AG09319 (cell line): ENCODE data around the gene MEGF8.

Source experiments
- DNase-seq: peaks from one replicate; pipeline ENCODE4 v3.0.0-alpha.2; 2010; ENCODE audit warnings: low read depth; ENCODE audit errors: extremely low read depth
- TF ChIP-seq, protein P1 (sequence below): IDR thresholded peaks from 2 replicates; pipeline ENCODE4 v1.5.1; 2011; ENCODE audit warnings: low read depth, mild to moderate bottlenecking, inconsistent platforms, low read length, moderate library complexity

The MEGF8 gene

DNA sequence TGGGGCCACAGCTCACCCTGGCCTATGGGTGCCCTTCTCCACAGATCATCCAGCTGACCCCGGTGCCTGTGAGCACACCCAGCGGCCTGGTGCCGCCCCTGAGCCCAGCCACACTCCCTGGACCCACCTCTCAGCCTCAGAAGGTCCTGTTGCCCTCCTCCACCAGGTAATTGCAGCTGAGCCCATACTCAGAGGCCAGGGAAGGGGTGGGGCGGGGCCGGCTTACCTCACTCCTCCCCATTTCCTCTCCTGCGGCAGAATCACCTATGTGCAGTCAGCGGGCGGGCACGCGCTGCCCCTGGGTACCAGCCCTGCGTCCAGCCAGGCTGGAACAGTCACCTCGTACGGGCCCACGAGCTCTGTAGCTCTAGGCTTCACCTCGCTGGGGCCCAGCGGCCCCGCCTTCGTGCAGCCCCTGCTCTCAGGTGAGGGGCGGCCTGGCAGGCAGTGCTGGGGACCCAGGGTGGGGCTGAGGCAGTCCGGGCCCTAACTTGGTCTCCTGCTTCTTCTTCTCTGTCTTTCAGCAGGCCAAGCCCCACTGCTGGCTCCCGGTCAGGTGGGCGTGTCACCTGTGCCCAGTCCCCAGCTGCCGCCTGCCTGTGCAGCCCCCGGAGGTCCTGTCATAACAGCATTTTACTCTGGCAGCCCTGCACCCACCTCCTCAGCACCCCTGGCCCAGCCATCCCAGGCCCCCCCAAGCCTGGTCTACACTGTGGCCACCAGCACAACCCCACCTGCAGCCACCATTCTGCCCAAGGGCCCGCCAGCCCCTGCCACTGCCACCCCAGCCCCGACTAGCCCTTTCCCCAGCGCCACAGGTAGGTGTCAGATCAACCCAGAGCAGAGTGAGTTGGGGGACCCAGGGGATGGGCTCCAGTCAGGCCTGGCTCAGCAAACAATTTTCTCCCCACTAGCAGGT, 33.1 kb upstream of the MEGF8 start:
- TF ChIP-seq, protein P1, sequence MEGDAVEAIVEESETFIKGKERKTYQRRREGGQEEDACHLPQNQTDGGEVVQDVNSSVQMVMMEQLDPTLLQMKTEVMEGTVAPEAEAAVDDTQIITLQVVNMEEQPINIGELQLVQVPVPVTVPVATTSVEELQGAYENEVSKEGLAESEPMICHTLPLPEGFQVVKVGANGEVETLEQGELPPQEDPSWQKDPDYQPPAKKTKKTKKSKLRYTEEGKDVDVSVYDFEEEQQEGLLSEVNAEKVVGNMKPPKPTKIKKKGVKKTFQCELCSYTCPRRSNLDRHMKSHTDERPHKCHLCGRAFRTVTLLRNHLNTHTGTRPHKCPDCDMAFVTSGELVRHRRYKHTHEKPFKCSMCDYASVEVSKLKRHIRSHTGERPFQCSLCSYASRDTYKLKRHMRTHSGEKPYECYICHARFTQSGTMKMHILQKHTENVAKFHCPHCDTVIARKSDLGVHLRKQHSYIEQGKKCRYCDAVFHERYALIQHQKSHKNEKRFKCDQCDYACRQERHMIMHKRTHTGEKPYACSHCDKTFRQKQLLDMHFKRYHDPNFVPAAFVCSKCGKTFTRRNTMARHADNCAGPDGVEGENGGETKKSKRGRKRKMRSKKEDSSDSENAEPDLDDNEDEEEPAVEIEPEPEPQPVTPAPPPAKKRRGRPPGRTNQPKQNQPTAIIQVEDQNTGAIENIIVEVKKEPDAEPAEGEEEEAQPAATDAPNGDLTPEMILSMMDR: no peak
- no peak for DNase-seq

DNA sequence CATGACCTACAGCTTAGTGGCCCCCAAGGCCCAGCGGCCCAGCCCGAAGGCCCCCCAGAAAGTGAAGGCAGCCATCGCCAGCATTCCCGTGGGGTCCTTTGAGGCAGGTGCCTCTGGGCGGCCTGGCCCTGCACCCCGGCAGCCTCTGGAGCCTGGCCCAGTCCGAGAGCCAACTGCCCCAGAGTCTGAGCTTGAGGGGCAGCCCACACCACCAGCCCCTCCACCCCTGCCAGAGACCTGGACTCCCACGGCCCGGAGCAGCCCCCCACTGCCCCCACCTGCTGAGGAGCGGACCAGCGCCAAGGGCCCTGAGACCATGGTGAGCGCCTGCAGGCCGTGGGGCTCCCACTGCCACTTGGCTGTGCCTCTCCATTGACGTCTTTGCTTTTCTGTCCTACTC, 32.5 kb upstream of the MEGF8 start:
- no peak for DNase-seq
- TF ChIP-seq, protein P1: no peak

DNA sequence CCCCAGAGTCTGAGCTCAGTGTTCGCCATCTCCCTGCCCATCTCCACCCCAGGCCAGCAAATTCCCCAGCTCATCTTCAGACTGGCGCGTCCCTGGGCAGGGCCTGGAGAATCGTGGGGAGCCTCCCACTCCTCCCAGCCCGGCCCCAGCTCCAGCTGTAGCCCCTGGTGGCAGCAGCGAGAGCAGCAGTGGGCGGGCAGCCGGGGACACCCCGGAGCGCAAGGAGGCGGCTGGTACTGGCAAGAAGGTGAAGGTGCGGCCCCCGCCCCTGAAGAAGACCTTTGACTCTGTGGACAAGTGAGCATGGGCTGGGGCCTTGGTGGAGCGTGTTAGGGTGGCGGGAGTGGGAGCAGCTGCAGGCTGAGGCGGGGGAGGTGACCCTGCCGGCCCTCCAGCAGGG, 31.9 kb upstream of the MEGF8 start:
- TF ChIP-seq, protein P1: no peak
- DNase-seq: no peak

DNA sequence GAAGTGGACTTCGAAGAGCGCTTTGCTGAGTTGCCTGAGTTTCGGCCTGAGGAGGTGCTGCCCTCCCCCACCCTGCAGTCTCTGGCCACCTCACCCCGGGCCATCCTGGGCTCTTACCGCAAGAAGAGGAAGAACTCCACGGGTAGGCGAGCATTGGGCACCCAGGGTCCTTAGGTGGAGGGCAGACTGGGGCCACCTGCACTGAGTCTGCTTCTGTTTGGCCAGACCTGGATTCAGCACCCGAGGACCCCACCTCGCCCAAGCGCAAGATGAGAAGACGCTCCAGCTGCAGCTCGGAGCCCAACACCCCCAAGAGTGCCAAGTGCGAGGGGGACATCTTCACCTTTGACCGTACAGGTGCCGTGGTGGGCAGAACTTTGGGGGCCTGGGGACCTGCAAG, 31.5 kb upstream of the MEGF8 start:
- no peak for DNase-seq
- TF ChIP-seq, protein P1: no peak

DNA sequence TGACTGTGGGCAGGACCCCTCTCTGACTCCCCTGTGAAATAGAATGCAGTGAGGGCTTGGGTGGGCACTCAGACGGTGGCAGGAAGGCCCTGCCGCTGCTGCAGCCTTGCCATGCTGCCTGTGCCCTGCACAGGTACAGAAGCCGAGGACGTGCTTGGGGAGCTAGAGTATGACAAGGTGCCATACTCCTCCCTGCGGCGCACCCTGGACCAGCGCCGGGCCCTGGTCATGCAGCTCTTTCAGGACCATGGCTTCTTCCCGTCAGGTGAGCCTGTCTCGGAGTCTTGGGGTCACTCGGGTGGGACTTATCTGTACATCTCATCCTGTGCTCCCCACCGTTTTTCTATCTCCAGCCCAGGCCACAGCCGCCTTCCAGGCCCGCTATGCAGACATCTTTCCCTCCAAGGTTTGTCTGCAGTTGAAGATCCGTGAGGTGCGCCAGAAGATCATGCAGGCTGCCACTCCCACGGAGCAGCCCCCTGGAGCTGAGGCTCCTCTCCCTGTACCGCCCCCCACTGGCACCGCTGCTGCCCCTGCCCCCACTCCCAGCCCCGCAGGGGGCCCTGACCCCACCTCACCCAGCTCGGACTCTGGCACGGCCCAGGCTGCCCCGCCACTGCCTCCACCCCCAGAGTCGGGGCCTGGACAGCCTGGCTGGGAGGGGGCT, 30.8 kb upstream of the MEGF8 start:
- TF ChIP-seq, protein P1: no peak
- DNase-seq: no peak

DNA sequence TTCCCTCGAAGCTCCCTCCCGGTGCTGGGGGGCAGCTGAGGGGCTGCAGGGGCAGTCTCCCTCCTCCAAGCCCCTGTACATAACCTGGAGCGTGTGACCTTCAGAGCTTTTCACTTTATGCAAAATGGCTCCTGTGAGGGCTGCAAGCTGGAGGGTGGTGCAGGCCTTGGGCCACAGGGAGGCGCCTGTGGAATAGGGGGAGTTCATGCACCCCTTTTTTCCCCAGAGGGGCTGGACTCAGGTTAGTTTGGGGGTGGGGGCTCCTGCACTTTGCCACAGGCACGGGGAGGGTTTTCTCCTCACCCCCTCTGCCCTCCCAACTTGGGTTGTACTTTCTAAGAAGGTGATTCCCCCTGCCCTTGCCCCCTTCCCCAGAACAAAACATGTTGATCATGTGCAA, 30.1 kb upstream of the MEGF8 start:
- TF ChIP-seq, protein P1: no peak; the same call in 1 of the 2 replicates
- no peak for DNase-seq
